ENCODE results near the gene TARS1. TPM values are rescaled to one million over a fixed set of nuclear protein-coding genes. Genes with fewer than 3 reads are reported as not detected.

The TARS1 gene
- total RNA-seq, 1 experiment from 2014 or later, result 304 TPM

DNA sequence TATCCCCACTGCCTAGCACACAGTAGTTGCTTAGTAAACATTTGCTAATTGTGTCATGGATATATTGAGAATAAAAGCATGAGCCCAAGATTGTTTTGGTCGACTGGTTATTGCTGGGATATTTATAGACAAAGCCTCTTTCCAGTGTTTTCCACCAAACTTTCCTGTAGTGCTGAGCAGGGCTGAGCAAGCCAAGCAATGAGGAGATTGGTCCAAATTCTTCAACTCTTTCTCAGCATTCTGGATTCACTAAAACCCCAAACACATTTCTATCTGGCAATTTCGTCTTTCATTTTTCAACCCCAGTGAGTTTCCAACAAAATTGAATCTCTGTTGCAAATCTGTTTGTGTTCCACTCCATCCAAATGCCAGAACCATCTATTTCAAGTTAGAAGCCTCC, 31.9 kb upstream of the TARS1 start:
- H3K9me3 Mint-ChIP-seq, result peaks cover 15% of the 10 kb centered on the region
- TF ChIP-seq FOXJ3 (CRISPR knock-in tag; IDR thresholded peaks at IDR 0.05; ENCODE audit: borderline replicate concordance) (no peak), GRHL2 (CRISPR knock-in tag; IDR thresholded peaks at IDR 0.05; ENCODE audit: insufficient replicate concordance, severe bottlenecking) (no peak), ESRRA (CRISPR knock-in tag; IDR thresholded peaks at IDR 0.05; ENCODE audit: borderline replicate concordance) (no peak), OVOL2 (CRISPR knock-in tag; IDR thresholded peaks at IDR 0.05; ENCODE audit: borderline replicate concordance) (no peak), CBFB (CRISPR knock-in tag; IDR thresholded peaks at IDR 0.05; ENCODE audit: low read depth) (no peak)
- no peak for DNase-seq (ENCODE audit: low spot score)
- no peaks in the 10 kb centered on the region for H3K36me3 Mint-ChIP-seq
- CTCF ChIA-PET, result no interaction called here
- POLR2A ChIA-PET, result no interaction called here
- peaks cover 9% of the 10 kb centered on the region for H3K4me1 Mint-ChIP-seq
- no peak overlapping the region for H3K4me3 Mint-ChIP-seq
- H3K27me3 Mint-ChIP-seq (ENCODE audit: low read depth), result no peaks in the 10 kb centered on the region
- no peak overlapping the region for H3K27ac Mint-ChIP-seq
- no peak for ATAC-seq

DNA sequence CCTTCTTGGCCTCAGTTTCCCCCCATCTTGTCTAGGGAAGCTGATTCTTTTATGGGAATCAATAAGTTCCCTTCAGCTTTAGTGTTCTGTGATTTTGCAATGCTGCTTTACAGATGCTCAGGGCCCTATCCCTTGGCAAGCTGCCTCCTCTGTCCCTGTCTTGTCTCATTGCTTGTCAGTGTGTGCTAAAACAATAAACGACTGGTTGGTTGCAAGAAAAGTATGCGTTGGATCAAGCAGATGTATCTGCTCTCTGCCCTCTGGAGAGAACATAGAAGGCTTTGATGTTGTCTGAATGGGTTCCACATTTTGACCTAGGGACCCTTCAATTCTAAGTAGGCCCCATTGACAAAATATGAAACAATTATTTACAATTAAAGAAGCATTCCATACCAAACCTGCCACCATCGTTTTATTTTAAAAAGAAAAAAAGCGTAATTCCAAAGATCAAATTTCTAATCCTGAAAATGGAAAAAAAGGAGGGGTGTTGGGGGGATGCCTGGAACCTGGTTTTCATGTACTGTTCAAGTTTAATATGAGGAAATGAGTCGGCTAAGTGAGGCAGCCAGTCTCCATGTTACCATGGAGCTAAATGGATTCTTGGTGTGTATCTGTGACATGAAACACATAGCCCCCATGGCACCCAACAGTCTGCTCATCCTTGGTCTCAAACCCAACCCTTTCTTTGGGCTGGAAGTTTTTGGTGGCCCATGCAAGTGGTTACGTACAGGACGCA, 31.2 kb upstream of the TARS1 start:
- no peak for ATAC-seq
- no peak for DNase-seq (ENCODE audit: low spot score)
- no peak overlapping the region for H3K27ac Mint-ChIP-seq
- peaks cover 14% of the 10 kb centered on the region for H3K9me3 Mint-ChIP-seq
- TF ChIP-seq, protein P1, sequence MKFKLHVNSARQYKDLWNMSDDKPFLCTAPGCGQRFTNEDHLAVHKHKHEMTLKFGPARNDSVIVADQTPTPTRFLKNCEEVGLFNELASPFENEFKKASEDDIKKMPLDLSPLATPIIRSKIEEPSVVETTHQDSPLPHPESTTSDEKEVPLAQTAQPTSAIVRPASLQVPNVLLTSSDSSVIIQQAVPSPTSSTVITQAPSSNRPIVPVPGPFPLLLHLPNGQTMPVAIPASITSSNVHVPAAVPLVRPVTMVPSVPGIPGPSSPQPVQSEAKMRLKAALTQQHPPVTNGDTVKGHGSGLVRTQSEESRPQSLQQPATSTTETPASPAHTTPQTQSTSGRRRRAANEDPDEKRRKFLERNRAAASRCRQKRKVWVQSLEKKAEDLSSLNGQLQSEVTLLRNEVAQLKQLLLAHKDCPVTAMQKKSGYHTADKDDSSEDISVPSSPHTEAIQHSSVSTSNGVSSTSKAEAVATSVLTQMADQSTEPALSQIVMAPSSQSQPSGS (CRISPR knock-in tag; IDR thresholded peaks at IDR 0.05; ENCODE audit: borderline replicate concordance, low read depth), result no peak
- TF ChIP-seq MXD4 (CRISPR knock-in tag; IDR thresholded peaks at IDR 0.05; ENCODE audit: borderline replicate concordance) (no peak), ELF4 (CRISPR knock-in tag; IDR thresholded peaks at IDR 0.05; ENCODE audit: low read depth) (no peak), JUN (CRISPR knock-in tag; IDR thresholded peaks at IDR 0.05) (no peak), JAZF1 (CRISPR knock-in tag; IDR thresholded peaks at IDR 0.05) (no peak), CBFB (CRISPR knock-in tag; IDR thresholded peaks at IDR 0.05; ENCODE audit: low read depth) (no peak), GRHL2 (CRISPR knock-in tag; IDR thresholded peaks at IDR 0.05; ENCODE audit: insufficient replicate concordance, severe bottlenecking) (no peak), ZNF232 (CRISPR knock-in tag; IDR thresholded peaks at IDR 0.05) (no peak), ZNF416 (CRISPR knock-in tag; IDR thresholded peaks at IDR 0.05) (no peak), ZNF317 (CRISPR knock-in tag; IDR thresholded peaks at IDR 0.05; ENCODE audit: borderline replicate concordance, low read depth) (no peak), NFYB (CRISPR knock-in tag; conservative IDR thresholded peaks at IDR 0.05; ENCODE audit: low read depth) (no peak), EMX1 (CRISPR knock-in tag; IDR thresholded peaks at IDR 0.05) (no peak)
- TF ChIP-seq, protein P2, sequence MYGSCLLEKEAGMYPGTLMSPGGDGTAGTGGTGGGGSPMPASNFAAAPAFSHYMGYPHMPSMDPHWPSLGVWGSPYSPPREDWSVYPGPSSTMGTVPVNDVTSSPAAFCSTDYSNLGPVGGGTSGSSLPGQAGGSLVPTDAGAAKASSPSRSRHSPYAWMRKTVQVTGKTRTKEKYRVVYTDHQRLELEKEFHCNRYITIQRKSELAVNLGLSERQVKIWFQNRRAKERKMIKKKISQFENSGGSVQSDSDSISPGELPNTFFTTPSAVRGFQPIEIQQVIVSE (CRISPR knock-in tag; IDR thresholded peaks at IDR 0.05; ENCODE audit: borderline replicate concordance), result no peak
- TF ChIP-seq, protein P3, sequence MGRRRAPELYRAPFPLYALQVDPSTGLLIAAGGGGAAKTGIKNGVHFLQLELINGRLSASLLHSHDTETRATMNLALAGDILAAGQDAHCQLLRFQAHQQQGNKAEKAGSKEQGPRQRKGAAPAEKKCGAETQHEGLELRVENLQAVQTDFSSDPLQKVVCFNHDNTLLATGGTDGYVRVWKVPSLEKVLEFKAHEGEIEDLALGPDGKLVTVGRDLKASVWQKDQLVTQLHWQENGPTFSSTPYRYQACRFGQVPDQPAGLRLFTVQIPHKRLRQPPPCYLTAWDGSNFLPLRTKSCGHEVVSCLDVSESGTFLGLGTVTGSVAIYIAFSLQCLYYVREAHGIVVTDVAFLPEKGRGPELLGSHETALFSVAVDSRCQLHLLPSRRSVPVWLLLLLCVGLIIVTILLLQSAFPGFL (CRISPR knock-in tag; IDR thresholded peaks at IDR 0.05; ENCODE audit: borderline replicate concordance), result no peak
- TF ChIP-seq, protein P4, sequence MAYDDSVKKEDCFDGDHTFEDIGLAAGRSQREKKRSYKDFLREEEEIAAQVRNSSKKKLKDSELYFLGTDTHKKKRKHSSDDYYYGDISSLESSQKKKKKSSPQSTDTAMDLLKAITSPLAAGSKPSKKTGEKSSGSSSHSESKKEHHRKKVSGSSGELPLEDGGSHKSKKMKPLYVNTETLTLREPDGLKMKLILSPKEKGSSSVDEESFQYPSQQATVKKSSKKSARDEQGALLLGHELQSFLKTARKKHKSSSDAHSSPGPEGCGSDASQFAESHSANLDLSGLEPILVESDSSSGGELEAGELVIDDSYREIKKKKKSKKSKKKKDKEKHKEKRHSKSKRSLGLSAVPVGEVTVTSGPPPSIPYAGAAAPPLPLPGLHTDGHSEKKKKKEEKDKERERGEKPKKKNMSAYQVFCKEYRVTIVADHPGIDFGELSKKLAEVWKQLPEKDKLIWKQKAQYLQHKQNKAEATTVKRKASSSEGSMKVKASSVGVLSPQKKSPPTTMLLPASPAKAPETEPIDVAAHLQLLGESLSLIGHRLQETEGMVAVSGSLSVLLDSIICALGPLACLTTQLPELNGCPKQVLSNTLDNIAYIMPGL (CRISPR knock-in tag; IDR thresholded peaks at IDR 0.05), result no peak
- TF ChIP-seq, protein P5, sequence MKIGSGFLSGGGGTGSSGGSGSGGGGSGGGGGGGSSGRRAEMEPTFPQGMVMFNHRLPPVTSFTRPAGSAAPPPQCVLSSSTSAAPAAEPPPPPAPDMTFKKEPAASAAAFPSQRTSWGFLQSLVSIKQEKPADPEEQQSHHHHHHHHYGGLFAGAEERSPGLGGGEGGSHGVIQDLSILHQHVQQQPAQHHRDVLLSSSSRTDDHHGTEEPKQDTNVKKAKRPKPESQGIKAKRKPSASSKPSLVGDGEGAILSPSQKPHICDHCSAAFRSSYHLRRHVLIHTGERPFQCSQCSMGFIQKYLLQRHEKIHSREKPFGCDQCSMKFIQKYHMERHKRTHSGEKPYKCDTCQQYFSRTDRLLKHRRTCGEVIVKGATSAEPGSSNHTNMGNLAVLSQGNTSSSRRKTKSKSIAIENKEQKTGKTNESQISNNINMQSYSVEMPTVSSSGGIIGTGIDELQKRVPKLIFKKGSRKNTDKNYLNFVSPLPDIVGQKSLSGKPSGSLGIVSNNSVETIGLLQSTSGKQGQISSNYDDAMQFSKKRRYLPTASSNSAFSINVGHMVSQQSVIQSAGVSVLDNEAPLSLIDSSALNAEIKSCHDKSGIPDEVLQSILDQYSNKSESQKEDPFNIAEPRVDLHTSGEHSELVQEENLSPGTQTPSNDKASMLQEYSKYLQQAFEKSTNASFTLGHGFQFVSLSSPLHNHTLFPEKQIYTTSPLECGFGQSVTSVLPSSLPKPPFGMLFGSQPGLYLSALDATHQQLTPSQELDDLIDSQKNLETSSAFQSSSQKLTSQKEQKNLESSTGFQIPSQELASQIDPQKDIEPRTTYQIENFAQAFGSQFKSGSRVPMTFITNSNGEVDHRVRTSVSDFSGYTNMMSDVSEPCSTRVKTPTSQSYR (CRISPR knock-in tag; IDR thresholded peaks at IDR 0.05), result no peak
- TF ChIP-seq, protein P6, sequence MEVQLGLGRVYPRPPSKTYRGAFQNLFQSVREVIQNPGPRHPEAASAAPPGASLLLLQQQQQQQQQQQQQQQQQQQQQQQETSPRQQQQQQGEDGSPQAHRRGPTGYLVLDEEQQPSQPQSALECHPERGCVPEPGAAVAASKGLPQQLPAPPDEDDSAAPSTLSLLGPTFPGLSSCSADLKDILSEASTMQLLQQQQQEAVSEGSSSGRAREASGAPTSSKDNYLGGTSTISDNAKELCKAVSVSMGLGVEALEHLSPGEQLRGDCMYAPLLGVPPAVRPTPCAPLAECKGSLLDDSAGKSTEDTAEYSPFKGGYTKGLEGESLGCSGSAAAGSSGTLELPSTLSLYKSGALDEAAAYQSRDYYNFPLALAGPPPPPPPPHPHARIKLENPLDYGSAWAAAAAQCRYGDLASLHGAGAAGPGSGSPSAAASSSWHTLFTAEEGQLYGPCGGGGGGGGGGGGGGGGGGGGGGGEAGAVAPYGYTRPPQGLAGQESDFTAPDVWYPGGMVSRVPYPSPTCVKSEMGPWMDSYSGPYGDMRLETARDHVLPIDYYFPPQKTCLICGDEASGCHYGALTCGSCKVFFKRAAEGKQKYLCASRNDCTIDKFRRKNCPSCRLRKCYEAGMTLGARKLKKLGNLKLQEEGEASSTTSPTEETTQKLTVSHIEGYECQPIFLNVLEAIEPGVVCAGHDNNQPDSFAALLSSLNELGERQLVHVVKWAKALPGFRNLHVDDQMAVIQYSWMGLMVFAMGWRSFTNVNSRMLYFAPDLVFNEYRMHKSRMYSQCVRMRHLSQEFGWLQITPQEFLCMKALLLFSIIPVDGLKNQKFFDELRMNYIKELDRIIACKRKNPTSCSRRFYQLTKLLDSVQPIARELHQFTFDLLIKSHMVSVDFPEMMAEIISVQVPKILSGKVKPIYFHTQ (CRISPR knock-in tag; IDR thresholded peaks at IDR 0.05), result no peak
- TF ChIP-seq, protein P7, sequence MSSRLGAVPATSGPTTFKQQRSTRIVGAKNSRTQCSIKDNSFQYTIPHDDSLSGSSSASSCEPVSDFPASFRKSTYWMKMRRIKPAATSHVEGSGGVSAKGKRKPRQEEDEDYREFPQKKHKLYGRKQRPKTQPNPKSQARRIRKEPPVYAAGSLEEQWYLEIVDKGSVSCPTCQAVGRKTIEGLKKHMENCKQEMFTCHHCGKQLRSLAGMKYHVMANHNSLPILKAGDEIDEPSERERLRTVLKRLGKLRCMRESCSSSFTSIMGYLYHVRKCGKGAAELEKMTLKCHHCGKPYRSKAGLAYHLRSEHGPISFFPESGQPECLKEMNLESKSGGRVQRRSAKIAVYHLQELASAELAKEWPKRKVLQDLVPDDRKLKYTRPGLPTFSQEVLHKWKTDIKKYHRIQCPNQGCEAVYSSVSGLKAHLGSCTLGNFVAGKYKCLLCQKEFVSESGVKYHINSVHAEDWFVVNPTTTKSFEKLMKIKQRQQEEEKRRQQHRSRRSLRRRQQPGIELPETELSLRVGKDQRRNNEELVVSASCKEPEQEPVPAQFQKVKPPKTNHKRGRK (CRISPR knock-in tag; IDR thresholded peaks at IDR 0.05; ENCODE audit: borderline replicate concordance), result no peak
- CTCF ChIA-PET, result no interaction called here
- no peak overlapping the region for H3K4me3 Mint-ChIP-seq
- H3K27me3 Mint-ChIP-seq (ENCODE audit: low read depth), result no peaks in the 10 kb centered on the region
- no peaks in the 10 kb centered on the region for H3K36me3 Mint-ChIP-seq
- POLR2A ChIA-PET, result no interaction called here
- peaks cover 9% of the 10 kb centered on the region for H3K4me1 Mint-ChIP-seq

All from WTC11 (cell line).